HepG2 (cell line): ENCODE data around the gene NDUFV1. TPM values are rescaled to one million over a fixed set of nuclear protein-coding genes. Genes with fewer than 3 reads are reported as not detected.

ENCODE experiments used
- ATAC-seq: fragments of 200-7000 bp; cut with Tn5 transposase; 3 replicates; pipeline ENCODE4 v1.9.1; 2020; ENCODE audit warnings: mild to moderate bottlenecking, moderate library complexity
- BruUV-seq: library from RNA; stranded (reverse); fragments of 400-500 nt; replicated peaks from 2 replicates; lab custom pipeline; 2021; lab: Mats Ljungman, UMichigan
- CTCF ChIA-PET: fragments of 300-600 bp; formaldehyde crosslinking; extraction: SDS; loops from one replicate; lab custom pipeline; 2021; ENCODE audit warnings: low total read pairs, inconsistent platforms, low intra/inter-chr PET ratio; lab: Yijun Ruan, JAX
- POLR2A ChIA-PET: fragments of 350-600 bp; sonication (Branson Sonifier 250); formaldehyde crosslinking; loops from one replicate; lab custom pipeline; 2020; ENCODE audit warnings: antibody characterized with exemption, inconsistent platforms; lab: Yijun Ruan, JAX
- DNase-seq: peaks from one replicate; pipeline ENCODE4 v3.0.0-alpha.2; 2015; ENCODE audit warnings: low spot score
- FAIRE-seq: peaks from 3 replicates; lab custom pipeline; 2011; peaks lifted over from hg19 to GRCh38; lab: Jason Lieb, UNC
- H2AFZ ChIP-seq: one replicate; pipeline ENCODE4 v1.6.1; 2011; ENCODE audit warnings: low read length, inconsistent platforms
- H3K27ac ChIP-seq: fragments of 300-600 bp; 3 replicates; pipeline ENCODE4 v1.8.0; 2011; ENCODE audit warnings: mixed run types, mild to moderate bottlenecking, mixed read lengths, low read length, inconsistent platforms; ENCODE audit not compliant: insufficient read depth; ENCODE audit errors: extremely low read length
- H3K27me3 ChIP-seq, 2 experiments: fragments of 200-600 bp in 1 of 2; 2 replicates in 1 of 2; 3 replicates in 1 of 2; pipeline versions ENCODE4 v1.6.0 to v1.8.0; 2011; ENCODE audit warnings: low read length in 2 of 2, mild to moderate bottlenecking in 2 of 2, moderate library complexity in 2 of 2, inconsistent platforms in 1 of 2; ENCODE audit not compliant: insufficient read depth in 2 of 2, control insufficient read depth in 1 of 2
- H3K36me3 ChIP-seq, 2 experiments: fragments of 200-600 bp in 1 of 2; replicated peaks in 1 of 2; 2 replicates in 1 of 2; 3 replicates in 1 of 2; pipeline versions ENCODE4 v1.5.1 to v1.8.0; 2011; ENCODE audit warnings: low read length in 2 of 2, inconsistent platforms in 1 of 2; ENCODE audit not compliant: insufficient read depth in 2 of 2, control insufficient read depth in 1 of 2
- H3K4me1 ChIP-seq: 2 replicates; pipeline ENCODE4 v1.5.1; 2012; ENCODE audit warnings: low read length, inconsistent platforms; ENCODE audit not compliant: insufficient read depth
- H3K4me2 ChIP-seq: 2 replicates; pipeline ENCODE4 v1.6.0; 2011; ENCODE audit warnings: low read depth, low read length, inconsistent platforms
- H3K4me3 ChIP-seq, 3 experiments: fragments of 200-600 bp in 1 of 3; sonication (generic), shearing (Covaris generic) in 1 of 3; replicated peaks in 1 of 3; 2 replicates each; pipeline ENCODE4 v1.5.1; 2011 to 2016; ENCODE audit warnings: low read length in 3 of 3, inconsistent platforms in 2 of 3, low read depth in 2 of 3, mild to moderate bottlenecking in 2 of 3, control low read depth in 1 of 3, mixed read lengths in 1 of 3; ENCODE audit not compliant: insufficient read depth in 1 of 3
- H3K79me2 ChIP-seq: one replicate; pipeline ENCODE4 v1.6.1; 2011; ENCODE audit warnings: low read length, inconsistent platforms; ENCODE audit not compliant: insufficient read depth
- H3K9ac ChIP-seq: 2 replicates; pipeline ENCODE4 v1.6.0; 2011; ENCODE audit warnings: mild to moderate bottlenecking, low read depth, low read length, inconsistent platforms; ENCODE audit not compliant: insufficient read depth
- H3K9me3 ChIP-seq: 2 replicates; pipeline ENCODE4 v1.5.1; 2012; ENCODE audit warnings: mild to moderate bottlenecking, low read length
- H4K20me1 ChIP-seq: 2 replicates; pipeline ENCODE4 v1.6.0; 2011; ENCODE audit warnings: inconsistent platforms, mild to moderate bottlenecking, low read length, moderate library complexity; ENCODE audit not compliant: insufficient read depth
- CC2D1A ChIP-seq: sonication (generic); formaldehyde crosslinking; IDR thresholded peaks from 2 replicates; pipeline ENCODE4 v1.8.1; 2023; ENCODE audit warnings: mild to moderate bottlenecking, missing genetic modification reagents
- SP2 ChIP-seq: sonication (generic); formaldehyde crosslinking; IDR thresholded peaks from 2 replicates; pipeline ENCODE4 v1.5.1; 2020; ENCODE audit warnings: mild to moderate bottlenecking, missing genetic modification reagents
- ZNF17 ChIP-seq: sonication (generic); formaldehyde crosslinking; IDR thresholded peaks from 2 replicates; pipeline ENCODE4 v1.5.0; 2020; ENCODE audit warnings: mild to moderate bottlenecking, missing genetic modification reagents
- ZNF260 ChIP-seq: sonication (generic); formaldehyde crosslinking; IDR thresholded peaks from 2 replicates; pipeline ENCODE4 v1.4.0; 2020; ENCODE audit warnings: missing genetic modification reagents, low read depth, mild to moderate bottlenecking, borderline replicate concordance
- ZSCAN31 ChIP-seq: sonication (generic); formaldehyde crosslinking; IDR thresholded peaks from 2 replicates; pipeline ENCODE4 v1.5.0; 2020; ENCODE audit warnings: low read depth, mild to moderate bottlenecking, missing genetic modification reagents
- WGBS: methylation state at CpG from one replicate; pipeline ENCODE4 v1.1.6; 2017; ENCODE audit warnings: low lambda C conversion rate; 5-methylcytosine and 5-hydroxymethylcytosine counted together
- in situ Hi-C: cut with HindIII; loops from 2 replicates; pipeline ENCODE4 v1.10.0; 2017; ENCODE audit warnings: low pct_unique_long_range_greater_than_20kb; ENCODE audit not compliant: extremely low pct_ligation_motif_present
- intact Hi-C: fragments of 100-400 bp; cut with micrococcal nuclease; formaldehyde crosslinking; loops from one replicate; pipeline ENCODE4 v1.10.0; 2022; ENCODE audit not compliant: unreplicated experiment
- polyA plus RNA-seq, 8 experiments: library from polyadenylated mRNA; depleted of rRNA in 3 of 8; stranded (reverse) in 7 of 8; unstranded in 1 of 8; fragments of >200 nt; fragmentation: Illumina TruSeq in 4 of 8; extraction: Trizol in 4 of 8; gene quantifications; 2 replicates each; pipeline versions ENCODE4 v1.2.1 to v1.2.3, GENCODE V29; 2011 to 2016; ENCODE audit warnings: low read depth in 4 of 8, missing spikeins in 1 of 8, mixed read lengths in 1 of 8; ENCODE audit not compliant: insufficient read depth in 1 of 8
- total RNA-seq, 5 experiments: library from RNA; depleted of rRNA; stranded (reverse); fragments of >200 nt; fragmentation: Illumina TruSeq; extraction: Trizol; gene quantifications; 2 replicates each; pipeline ENCODE4 v1.2.3, GENCODE V29; 2016; ENCODE audit warnings: low read depth in 1 of 5
- TF ChIP-seq, protein P1 (sequence below): sonication (generic); formaldehyde crosslinking; IDR thresholded peaks from 2 replicates; pipeline ENCODE4 v1.4.0; 2020; ENCODE audit warnings: missing genetic modification reagents
- TF ChIP-seq, protein P2 (sequence below): sonication (generic); formaldehyde crosslinking; IDR thresholded peaks from 2 replicates; pipeline ENCODE4; 2020; ENCODE audit warnings: missing genetic modification reagents, mild to moderate bottlenecking, borderline replicate concordance
- TF ChIP-seq, protein P3 (sequence below): sonication (generic); IDR thresholded peaks from 2 replicates; pipeline ENCODE4 v1.6.1; 2016; ENCODE audit warnings: low read depth, borderline replicate concordance

Gene NDUFV1
- total and polyA plus RNA-seq, 2 of the 13 experiments (the other 11 are each of a cell fraction or from before 2014, with no cell fraction given) = 88.9 to 137 TPM

DNA sequence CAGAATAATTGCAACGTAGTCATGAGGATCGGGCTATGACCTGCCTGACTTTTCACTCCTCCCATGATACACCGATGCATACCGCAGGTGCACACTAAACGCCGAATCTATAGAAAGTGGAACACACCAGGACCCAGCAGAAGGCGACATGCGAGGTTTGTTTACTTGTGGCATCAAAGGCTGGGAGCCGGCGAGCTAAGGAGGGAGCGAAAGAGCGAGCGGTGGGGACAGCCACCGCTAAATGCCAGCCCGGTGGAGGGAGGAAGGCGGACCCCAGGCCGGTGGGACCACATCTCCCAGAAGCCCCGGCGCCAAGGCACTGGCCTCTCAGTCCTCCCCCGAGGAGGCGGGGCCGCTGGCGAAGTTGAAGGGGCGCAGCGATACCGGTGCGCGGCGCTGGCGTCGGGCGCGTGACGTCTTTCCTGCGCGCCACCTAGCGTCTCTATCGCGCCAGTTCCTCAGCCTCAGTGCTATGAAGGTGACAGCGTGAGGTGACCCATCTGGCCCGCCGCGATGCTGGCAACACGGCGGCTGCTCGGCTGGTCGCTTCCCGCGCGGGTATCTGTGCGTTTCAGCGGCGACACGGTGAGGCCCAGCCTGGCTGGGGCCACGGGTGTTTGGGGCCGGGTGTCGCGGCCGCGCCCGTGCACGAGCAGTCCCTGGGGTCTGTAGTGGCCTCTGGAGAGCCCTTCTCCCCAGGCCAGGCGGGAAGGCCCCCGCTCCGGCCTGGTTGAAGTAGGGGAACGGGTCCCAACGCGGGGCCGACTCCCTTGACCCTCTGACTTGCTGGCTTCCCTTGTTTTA is at the start of gene NDUFV1 (continued):
- TF ChIP-seq, protein P1, sequence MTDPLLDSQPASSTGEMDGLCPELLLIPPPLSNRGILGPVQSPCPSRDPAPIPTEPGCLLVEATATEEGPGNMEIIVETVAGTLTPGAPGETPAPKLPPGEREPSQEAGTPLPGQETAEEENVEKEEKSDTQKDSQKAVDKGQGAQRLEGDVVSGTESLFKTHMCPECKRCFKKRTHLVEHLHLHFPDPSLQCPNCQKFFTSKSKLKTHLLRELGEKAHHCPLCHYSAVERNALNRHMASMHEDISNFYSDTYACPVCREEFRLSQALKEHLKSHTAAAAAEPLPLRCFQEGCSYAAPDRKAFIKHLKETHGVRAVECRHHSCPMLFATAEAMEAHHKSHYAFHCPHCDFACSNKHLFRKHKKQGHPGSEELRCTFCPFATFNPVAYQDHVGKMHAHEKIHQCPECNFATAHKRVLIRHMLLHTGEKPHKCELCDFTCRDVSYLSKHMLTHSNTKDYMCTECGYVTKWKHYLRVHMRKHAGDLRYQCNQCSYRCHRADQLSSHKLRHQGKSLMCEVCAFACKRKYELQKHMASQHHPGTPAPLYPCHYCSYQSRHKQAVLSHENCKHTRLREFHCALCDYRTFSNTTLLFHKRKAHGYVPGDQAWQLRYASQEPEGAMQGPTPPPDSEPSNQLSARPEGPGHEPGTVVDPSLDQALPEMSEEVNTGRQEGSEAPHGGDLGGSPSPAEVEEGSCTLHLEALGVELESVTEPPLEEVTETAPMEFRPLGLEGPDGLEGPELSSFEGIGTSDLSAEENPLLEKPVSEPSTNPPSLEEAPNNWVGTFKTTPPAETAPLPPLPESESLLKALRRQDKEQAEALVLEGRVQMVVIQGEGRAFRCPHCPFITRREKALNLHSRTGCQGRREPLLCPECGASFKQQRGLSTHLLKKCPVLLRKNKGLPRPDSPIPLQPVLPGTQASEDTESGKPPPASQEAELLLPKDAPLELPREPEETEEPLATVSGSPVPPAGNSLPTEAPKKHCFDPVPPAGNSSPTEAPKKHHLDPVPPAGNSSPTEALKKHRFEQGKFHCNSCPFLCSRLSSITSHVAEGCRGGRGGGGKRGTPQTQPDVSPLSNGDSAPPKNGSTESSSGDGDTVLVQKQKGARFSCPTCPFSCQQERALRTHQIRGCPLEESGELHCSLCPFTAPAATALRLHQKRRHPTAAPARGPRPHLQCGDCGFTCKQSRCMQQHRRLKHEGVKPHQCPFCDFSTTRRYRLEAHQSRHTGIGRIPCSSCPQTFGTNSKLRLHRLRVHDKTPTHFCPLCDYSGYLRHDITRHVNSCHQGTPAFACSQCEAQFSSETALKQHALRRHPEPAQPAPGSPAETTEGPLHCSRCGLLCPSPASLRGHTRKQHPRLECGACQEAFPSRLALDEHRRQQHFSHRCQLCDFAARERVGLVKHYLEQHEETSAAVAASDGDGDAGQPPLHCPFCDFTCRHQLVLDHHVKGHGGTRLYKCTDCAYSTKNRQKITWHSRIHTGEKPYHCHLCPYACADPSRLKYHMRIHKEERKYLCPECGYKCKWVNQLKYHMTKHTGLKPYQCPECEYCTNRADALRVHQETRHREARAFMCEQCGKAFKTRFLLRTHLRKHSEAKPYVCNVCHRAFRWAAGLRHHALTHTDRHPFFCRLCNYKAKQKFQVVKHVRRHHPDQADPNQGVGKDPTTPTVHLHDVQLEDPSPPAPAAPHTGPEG (CRISPR knock-in tag) = no peak
- no peak for TF ChIP-seq ZNF17 (CRISPR knock-in tag)
- peak; percentile 76 for TF ChIP-seq SP2 (CRISPR knock-in tag)
- TF ChIP-seq, all 625 proteins: peak for 253

DNA sequence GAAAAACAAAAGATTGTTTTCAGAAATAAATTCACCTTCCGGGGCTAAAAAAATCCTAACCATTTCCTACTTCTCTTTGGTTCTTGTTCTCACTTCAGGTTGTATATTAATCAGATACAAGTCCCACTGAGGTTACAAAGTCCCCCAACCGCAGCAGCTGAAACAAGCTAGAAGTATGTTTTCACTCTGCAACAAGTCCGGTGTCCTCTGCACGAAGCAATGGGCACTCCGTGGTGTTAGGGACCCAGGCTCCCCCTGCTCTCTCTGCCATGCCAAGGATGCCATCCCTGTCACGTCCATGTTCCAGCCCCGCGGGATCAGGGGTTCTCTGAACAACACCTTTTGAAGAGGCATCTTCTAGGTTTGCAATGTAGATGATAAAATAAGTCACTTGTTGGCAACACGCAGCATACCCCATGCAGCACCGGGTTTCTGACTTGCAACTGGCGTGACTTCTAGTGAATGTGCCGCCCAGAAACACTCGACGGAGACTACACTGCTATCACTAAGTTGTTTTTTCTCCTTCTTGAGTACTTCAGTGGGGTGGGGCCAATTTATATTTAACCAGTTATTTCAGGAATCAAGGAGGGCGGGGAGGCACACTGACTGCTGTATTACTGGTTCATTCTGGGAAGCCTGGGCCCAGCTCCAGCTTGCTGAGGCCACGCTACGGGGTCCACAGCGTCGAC is 48.5 kb upstream of the NDUFV1 start:
- DNase-seq = peak; percentile 37
- CTCF ChIA-PET = no interaction called here
- no peaks in the 10 kb centered on the region for H3K79me2 ChIP-seq
- H3K9ac ChIP-seq = peak overlapping the region; percentile 3
- in situ Hi-C loops = no loop called here
- FAIRE-seq = peak; percentile 62
- peak; percentile 86 for ATAC-seq
- H3K27ac ChIP-seq = peak overlapping the region; percentile 45
- peak overlapping the region; percentile 28 to 59 (median 38); a peak in 4 of 6 replicates for H3K4me3 ChIP-seq
- no peaks in the 10 kb centered on the region for H3K9me3 ChIP-seq
- H4K20me1 ChIP-seq = no peaks in the 10 kb centered on the region
- H3K4me2 ChIP-seq = peak overlapping the region; percentile 87
- no peak overlapping the region for H2AFZ ChIP-seq
- no TSS peak for BruUV-seq
- POLR2A ChIA-PET = no interaction called here
- no peaks in the 10 kb centered on the region for H3K27me3 ChIP-seq
- no peaks in the 10 kb centered on the region for H3K36me3 ChIP-seq
- intact Hi-C loops = loop anchor here (1.0 kb wide), 1 partner anchor 10 kb away; no protein-coding TSS in a partner anchor
- WGBS = 3% methylated on average over 16 of the region's 19 CpGs
- peaks cover 54% of the 10 kb centered on the region for H3K4me1 ChIP-seq
- TF ChIP-seq CC2D1A (CRISPR knock-in tag) = 0 out of 2 replicates have a peak, but pooled peaks have one; percentile 32
- TF ChIP-seq, protein P2, sequence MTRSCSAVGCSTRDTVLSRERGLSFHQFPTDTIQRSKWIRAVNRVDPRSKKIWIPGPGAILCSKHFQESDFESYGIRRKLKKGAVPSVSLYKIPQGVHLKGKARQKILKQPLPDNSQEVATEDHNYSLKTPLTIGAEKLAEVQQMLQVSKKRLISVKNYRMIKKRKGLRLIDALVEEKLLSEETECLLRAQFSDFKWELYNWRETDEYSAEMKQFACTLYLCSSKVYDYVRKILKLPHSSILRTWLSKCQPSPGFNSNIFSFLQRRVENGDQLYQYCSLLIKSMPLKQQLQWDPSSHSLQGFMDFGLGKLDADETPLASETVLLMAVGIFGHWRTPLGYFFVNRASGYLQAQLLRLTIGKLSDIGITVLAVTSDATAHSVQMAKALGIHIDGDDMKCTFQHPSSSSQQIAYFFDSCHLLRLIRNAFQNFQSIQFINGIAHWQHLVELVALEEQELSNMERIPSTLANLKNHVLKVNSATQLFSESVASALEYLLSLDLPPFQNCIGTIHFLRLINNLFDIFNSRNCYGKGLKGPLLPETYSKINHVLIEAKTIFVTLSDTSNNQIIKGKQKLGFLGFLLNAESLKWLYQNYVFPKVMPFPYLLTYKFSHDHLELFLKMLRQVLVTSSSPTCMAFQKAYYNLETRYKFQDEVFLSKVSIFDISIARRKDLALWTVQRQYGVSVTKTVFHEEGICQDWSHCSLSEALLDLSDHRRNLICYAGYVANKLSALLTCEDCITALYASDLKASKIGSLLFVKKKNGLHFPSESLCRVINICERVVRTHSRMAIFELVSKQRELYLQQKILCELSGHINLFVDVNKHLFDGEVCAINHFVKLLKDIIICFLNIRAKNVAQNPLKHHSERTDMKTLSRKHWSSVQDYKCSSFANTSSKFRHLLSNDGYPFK = peak; percentile 41; the same call in 1 of the 2 replicates
- no peak for TF ChIP-seq ZSCAN31 (CRISPR knock-in tag)
- TF ChIP-seq ZNF260 (CRISPR knock-in tag) = no peak
- TF ChIP-seq, protein P3, sequence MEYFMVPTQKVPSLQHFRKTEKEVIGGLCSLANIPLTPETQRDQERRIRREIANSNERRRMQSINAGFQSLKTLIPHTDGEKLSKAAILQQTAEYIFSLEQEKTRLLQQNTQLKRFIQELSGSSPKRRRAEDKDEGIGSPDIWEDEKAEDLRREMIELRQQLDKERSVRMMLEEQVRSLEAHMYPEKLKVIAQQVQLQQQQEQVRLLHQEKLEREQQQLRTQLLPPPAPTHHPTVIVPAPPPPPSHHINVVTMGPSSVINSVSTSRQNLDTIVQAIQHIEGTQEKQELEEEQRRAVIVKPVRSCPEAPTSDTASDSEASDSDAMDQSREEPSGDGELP = 0 out of 2 replicates have a peak, but pooled peaks have one; percentile 41
